Activated B cell treated with CpG ODN at 0.5 μM for 24 hours (primary cell): ENCODE measurements around the gene SPOCK3. TPM values are rescaled to one million over a fixed set of nuclear protein-coding genes. Genes with fewer than 3 reads are reported as not detected.

ENCODE experiments used
- ATAC-seq: fragments of 200-7000 bp; cut with Tn5 transposase; one replicate; pipeline ENCODE4 v1.10.0; 2021; ENCODE audit warnings: low read depth, mild to moderate bottlenecking, moderate library complexity
- CTCF ChIA-PET: fragments of 350-600 bp; sonication (Branson Sonifier 250); formaldehyde crosslinking; loops from one replicate; lab custom pipeline; 2021; ENCODE audit warnings: antibody characterized with exemption; lab: Charles Lee
- POLR2A ChIA-PET: fragments of 350-600 bp; sonication (Branson Sonifier 250); formaldehyde crosslinking; loops from one replicate; lab custom pipeline; 2021; ENCODE audit warnings: antibody characterized with exemption; lab: Charles Lee
- DNase-seq: peaks from one replicate; pipeline ENCODE4 v3.0.0; 2022
- H3K27ac Mint-ChIP-seq: one replicate; pipeline ENCODE4 v1.8.0; 2020; ENCODE audit warnings: mixed read lengths
- H3K27me3 Mint-ChIP-seq: one replicate; pipeline ENCODE4 v1.8.0; 2021; ENCODE audit warnings: mixed read lengths
- H3K36me3 Mint-ChIP-seq: one replicate; pipeline ENCODE4 v1.8.0; 2021; ENCODE audit warnings: low read depth, mixed read lengths
- H3K4me1 Mint-ChIP-seq: one replicate; pipeline ENCODE4 v1.8.0; 2021; ENCODE audit warnings: mixed read lengths
- H3K4me3 Mint-ChIP-seq: one replicate; pipeline ENCODE4 v1.8.0; 2020; ENCODE audit warnings: mild to moderate bottlenecking, mixed read lengths
- H3K9me3 Mint-ChIP-seq: one replicate; pipeline ENCODE4 v1.8.0; 2020; ENCODE audit warnings: mixed read lengths
- intact Hi-C: fragments of 100-400 bp; cut with micrococcal nuclease; formaldehyde crosslinking; loops from one replicate; pipeline ENCODE4 v1.15.1; 2024
- total RNA-seq: library from RNA; stranded (reverse); gene quantifications from 2 replicates; pipeline ENCODE4 v1.2.3, GENCODE V29; 2022
- TF ChIP-seq, protein P1 (sequence below): fragments of 200-600 bp; IDR thresholded peaks from one replicate; pipeline ENCODE4 v1.8.0; 2022; ENCODE audit warnings: antibody characterized with exemption, mild to moderate bottlenecking

Gene SPOCK3
- total RNA-seq, 1 donor from 2014 or later: not detected

GRCh38 chr4:167003326-167003725 is 231.0 kb downstream of the SPOCK3 start:
- H3K27me3 Mint-ChIP-seq: no peaks in the 10 kb centered on the region
- intact Hi-C loops: no loop called here
- no peak overlapping the region for H3K27ac Mint-ChIP-seq
- H3K9me3 Mint-ChIP-seq: no peaks in the 10 kb centered on the region
- ChIA-PET POLR2A (no interaction called here), CTCF (no interaction called here)
- H3K4me1 Mint-ChIP-seq: no peaks in the 10 kb centered on the region
- H3K4me3 Mint-ChIP-seq: no peak overlapping the region
- no peaks in the 10 kb centered on the region for H3K36me3 Mint-ChIP-seq
- TF ChIP-seq, protein P1, sequence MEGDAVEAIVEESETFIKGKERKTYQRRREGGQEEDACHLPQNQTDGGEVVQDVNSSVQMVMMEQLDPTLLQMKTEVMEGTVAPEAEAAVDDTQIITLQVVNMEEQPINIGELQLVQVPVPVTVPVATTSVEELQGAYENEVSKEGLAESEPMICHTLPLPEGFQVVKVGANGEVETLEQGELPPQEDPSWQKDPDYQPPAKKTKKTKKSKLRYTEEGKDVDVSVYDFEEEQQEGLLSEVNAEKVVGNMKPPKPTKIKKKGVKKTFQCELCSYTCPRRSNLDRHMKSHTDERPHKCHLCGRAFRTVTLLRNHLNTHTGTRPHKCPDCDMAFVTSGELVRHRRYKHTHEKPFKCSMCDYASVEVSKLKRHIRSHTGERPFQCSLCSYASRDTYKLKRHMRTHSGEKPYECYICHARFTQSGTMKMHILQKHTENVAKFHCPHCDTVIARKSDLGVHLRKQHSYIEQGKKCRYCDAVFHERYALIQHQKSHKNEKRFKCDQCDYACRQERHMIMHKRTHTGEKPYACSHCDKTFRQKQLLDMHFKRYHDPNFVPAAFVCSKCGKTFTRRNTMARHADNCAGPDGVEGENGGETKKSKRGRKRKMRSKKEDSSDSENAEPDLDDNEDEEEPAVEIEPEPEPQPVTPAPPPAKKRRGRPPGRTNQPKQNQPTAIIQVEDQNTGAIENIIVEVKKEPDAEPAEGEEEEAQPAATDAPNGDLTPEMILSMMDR: no peak
- DNase-seq (no peak), ATAC-seq (no peak)

DNA sequence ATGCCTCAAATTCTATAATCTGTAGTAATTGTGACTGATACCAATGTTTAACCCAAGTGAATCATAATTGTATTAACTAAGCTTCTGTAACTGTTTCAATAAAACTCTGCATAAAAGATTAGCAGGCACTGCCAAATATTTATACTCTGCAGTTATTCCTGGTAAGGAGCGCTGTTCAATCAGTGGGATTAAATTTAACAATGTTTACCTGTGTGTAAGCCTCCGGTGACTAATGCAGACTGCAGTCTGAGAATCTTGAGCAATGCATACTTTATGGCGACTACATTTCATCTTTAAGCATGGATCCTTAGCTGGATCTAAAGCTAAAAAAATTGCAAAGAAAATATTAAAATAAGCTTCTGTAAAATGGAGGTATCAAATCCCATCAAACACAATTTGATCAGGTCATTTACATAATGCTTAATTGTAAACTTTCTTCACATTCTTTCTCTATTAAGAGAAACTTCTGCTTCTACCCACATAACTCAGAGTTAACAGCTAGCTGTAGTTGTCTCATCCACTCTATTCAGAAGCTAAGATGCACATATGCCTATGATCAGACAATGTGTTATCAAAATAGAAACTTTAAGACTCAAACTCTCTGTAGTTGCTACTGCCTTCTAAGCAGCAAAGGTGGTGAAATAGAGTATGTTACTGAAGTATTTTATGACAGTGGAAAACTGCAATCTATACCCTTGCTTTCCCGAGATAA is 234.0 kb downstream of the SPOCK3 start:
- TF ChIP-seq, protein P1: no peak
- H3K9me3 Mint-ChIP-seq: no peaks in the 10 kb centered on the region
- CTCF ChIA-PET: no interaction called here
- no peaks in the 10 kb centered on the region for H3K27me3 Mint-ChIP-seq
- no peak overlapping the region for H3K27ac Mint-ChIP-seq
- H3K36me3 Mint-ChIP-seq: no peaks in the 10 kb centered on the region
- DNase-seq (no peak), ATAC-seq (no peak)
- no peak overlapping the region for H3K4me3 Mint-ChIP-seq
- intact Hi-C loops: no loop called here
- H3K4me1 Mint-ChIP-seq: no peaks in the 10 kb centered on the region
- POLR2A ChIA-PET: no interaction called here

DNA sequence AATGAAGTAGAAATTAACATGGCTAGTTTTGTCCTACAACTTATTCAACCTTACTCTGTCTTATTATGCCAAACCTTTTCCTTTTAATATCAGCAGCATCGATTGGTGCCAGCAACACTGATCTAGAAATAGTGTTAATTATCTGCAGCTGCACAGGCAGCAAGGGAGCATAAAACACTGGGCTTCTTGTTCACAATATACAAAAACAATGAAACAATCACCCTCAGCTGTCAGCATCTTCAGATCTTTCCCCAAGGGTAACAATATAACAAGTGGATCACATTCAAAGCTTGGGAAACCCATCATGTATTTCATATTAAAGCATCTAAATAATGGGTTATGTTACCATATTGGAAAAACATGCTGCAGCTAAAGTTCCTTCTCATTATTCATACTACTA is 238.1 kb downstream of the SPOCK3 start:
- Mint-ChIP-seq H3K36me3 (no peaks in the 10 kb centered on the region), H3K27ac (no peak overlapping the region), H3K9me3 (no peaks in the 10 kb centered on the region), H3K4me1 (no peaks in the 10 kb centered on the region), H3K4me3 (no peak overlapping the region), H3K27me3 (no peaks in the 10 kb centered on the region)
- ATAC-seq: no peak
- DNase-seq: no peak
- ChIA-PET POLR2A (no interaction called here), CTCF (no interaction called here)
- intact Hi-C loops: no loop called here
- TF ChIP-seq, protein P1: no peak

GRCh38 chr4:166994686-166995085 is 239.6 kb downstream of the SPOCK3 start:
- ATAC-seq: no peak
- H3K27me3 Mint-ChIP-seq: no peaks in the 10 kb centered on the region
- ChIA-PET CTCF (no interaction called here), POLR2A (no interaction called here)
- no peaks in the 10 kb centered on the region for H3K4me1 Mint-ChIP-seq
- no peak overlapping the region for H3K4me3 Mint-ChIP-seq
- DNase-seq: no peak
- TF ChIP-seq, protein P1: no peak
- intact Hi-C loops: no loop called here
- H3K9me3 Mint-ChIP-seq: no peaks in the 10 kb centered on the region
- no peaks in the 10 kb centered on the region for H3K36me3 Mint-ChIP-seq
- H3K27ac Mint-ChIP-seq: no peak overlapping the region

DNA sequence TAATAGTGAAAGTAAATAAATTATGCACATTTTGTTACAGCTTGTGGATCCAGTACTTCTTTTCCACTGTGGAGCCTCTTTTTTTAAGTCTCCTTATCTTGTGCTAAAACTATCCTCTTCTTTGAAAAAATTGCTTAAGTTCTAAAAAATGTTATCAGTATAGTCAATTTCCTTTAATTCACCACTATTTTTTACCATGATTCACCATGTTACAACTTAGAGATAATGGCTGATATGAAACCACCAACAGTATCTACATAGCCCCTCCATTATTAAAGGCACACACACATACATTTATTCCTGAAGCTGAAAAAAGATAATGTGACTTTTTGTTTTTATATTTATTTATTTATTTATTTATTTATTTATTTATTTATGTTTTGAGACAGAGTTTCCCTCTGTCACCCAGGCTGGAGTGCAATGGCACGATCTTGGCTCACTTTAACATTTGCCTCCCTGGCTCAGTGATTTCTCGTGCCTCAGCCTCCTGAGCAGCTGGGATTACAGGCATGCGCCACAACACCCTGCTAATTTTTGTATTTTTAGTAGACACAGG is 243.2 kb downstream of the SPOCK3 start:
- H3K9me3 Mint-ChIP-seq: no peaks in the 10 kb centered on the region
- intact Hi-C loops: no loop called here
- no peaks in the 10 kb centered on the region for H3K36me3 Mint-ChIP-seq
- H3K27ac Mint-ChIP-seq: no peak overlapping the region
- no peak for ATAC-seq
- H3K4me3 Mint-ChIP-seq: no peak overlapping the region
- POLR2A ChIA-PET: no interaction called here
- TF ChIP-seq, protein P1: no peak
- no peaks in the 10 kb centered on the region for H3K27me3 Mint-ChIP-seq
- no peaks in the 10 kb centered on the region for H3K4me1 Mint-ChIP-seq
- DNase-seq: no peak
- CTCF ChIA-PET: no interaction called here
